Mesendoderm (in vitro differentiated cells): Measurements from ENCODE around the gene IFIT3.
"Not testable (repeated sequence)": the region's sequence is repeated elsewhere in the genome, so short reads cannot be mapped to it uniquely, and the experiment has no call there.

Experiments used
- DNase-seq: peaks from one replicate; pipeline ENCODE4 v3.0.0; 2013
- H2AK5ac ChIP-seq: 2 replicates; pipeline ENCODE4 v1.6.1; 2013; ENCODE audit warnings: low read length, inconsistent platforms
- H2BK120ac ChIP-seq: 2 replicates; pipeline ENCODE4 v1.6.1; 2013; ENCODE audit warnings: low read depth, mild to moderate bottlenecking, low read length, moderate library complexity, mixed read lengths
- H2BK15ac ChIP-seq: replicated peaks from 2 replicates; pipeline ENCODE4 v1.6.1; 2013; ENCODE audit warnings: low read depth, mild to moderate bottlenecking, moderate library complexity
- H2BK5ac ChIP-seq: 2 replicates; pipeline ENCODE4 v1.6.1; 2013; ENCODE audit warnings: low read length, inconsistent platforms
- H3K18ac ChIP-seq: 2 replicates; pipeline ENCODE4 v1.6.1; 2013; ENCODE audit warnings: mild to moderate bottlenecking, low read length, mixed read lengths
- H3K23ac ChIP-seq: one replicate; pipeline ENCODE4 v1.6.1; 2013; ENCODE audit warnings: low read length
- H3K27ac ChIP-seq: 2 replicates; pipeline ENCODE4 v1.5.1; 2013; ENCODE audit warnings: low read depth, mild to moderate bottlenecking, inconsistent platforms, low read length, moderate library complexity
- H3K27me3 ChIP-seq: 2 replicates; pipeline ENCODE4 v1.6.1; 2013; ENCODE audit warnings: low read length, control low read depth, mild to moderate bottlenecking, inconsistent platforms; ENCODE audit not compliant: insufficient read depth, poor library complexity
- H3K36me3 ChIP-seq: 2 replicates; pipeline ENCODE4 v1.6.1; 2013; ENCODE audit warnings: low read length, inconsistent platforms; ENCODE audit not compliant: control insufficient read depth, insufficient read depth
- H3K4ac ChIP-seq: one replicate; pipeline ENCODE4 v1.6.1; 2013; ENCODE audit warnings: low read depth, mild to moderate bottlenecking, low read length, moderate library complexity
- H3K4me1 ChIP-seq: 2 replicates; pipeline ENCODE4 v1.6.1; 2013; ENCODE audit warnings: low read depth, low read length, inconsistent platforms; ENCODE audit not compliant: control insufficient read depth
- H3K4me2 ChIP-seq: 2 replicates; pipeline ENCODE4 v1.6.1; 2013; ENCODE audit warnings: low read length
- H3K4me3 ChIP-seq: 2 replicates; pipeline ENCODE4 v1.5.1; 2013; ENCODE audit warnings: mild to moderate bottlenecking, low read length
- H3K56ac ChIP-seq: one replicate; pipeline ENCODE4 v1.6.1; 2013; ENCODE audit warnings: low read length
- H3K79me1 ChIP-seq: 2 replicates; pipeline ENCODE4 v1.6.1; 2013; ENCODE audit warnings: low read length, inconsistent platforms
- H3K79me2 ChIP-seq: 2 replicates; pipeline ENCODE4 v1.6.1; 2013; ENCODE audit warnings: mild to moderate bottlenecking, low read length; ENCODE audit not compliant: control insufficient read depth, insufficient read depth
- H3K9ac ChIP-seq: 2 replicates; pipeline ENCODE4 v1.6.1; 2013; ENCODE audit warnings: low read length, inconsistent platforms
- H4K5ac ChIP-seq: one replicate; pipeline ENCODE4 v1.6.1; 2013; ENCODE audit warnings: low read length
- H4K8ac ChIP-seq: one replicate; pipeline ENCODE4 v1.6.1; 2013; ENCODE audit warnings: low read depth, mild to moderate bottlenecking, control low read depth, low read length, moderate library complexity
- WGBS: extraction: QIAGEN DNeasy Blood & Tissue Kit; methylation state at CpG from one replicate; pipeline ENCODE4 v1.1.7; 2013; ENCODE audit warnings: low lambda C conversion rate, missing lambda C conversion rate; ENCODE audit not compliant: insufficient coverage; ENCODE audit errors: extremely low coverage; 5-methylcytosine and 5-hydroxymethylcytosine counted together

Gene IFIT3

GRCh38 chr10:89281606-89282395, 46.0 kb upstream of the IFIT3 start:
- H3K27ac ChIP-seq = no peak overlapping the region
- no peak overlapping the region for H2BK5ac ChIP-seq
- peaks cover 4% of the 10 kb centered on the region for H3K4me1 ChIP-seq
- peak overlapping the region; percentile 45 for H2BK15ac ChIP-seq
- H3K4ac ChIP-seq = peak overlapping the region; percentile 55
- no peak overlapping the region for H3K18ac ChIP-seq
- no peak overlapping the region for H2AK5ac ChIP-seq
- no peak overlapping the region for H3K4me3 ChIP-seq
- WGBS = no CpG with 5 or more reads among the region's 4 CpGs
- H3K56ac ChIP-seq = no peak overlapping the region
- DNase-seq = no peak
- no peaks in the 10 kb centered on the region for H3K36me3 ChIP-seq
- H4K8ac ChIP-seq = no peak overlapping the region
- H3K9ac ChIP-seq = no peak overlapping the region
- no peak overlapping the region for H3K4me2 ChIP-seq
- no peaks in the 10 kb centered on the region for H3K79me2 ChIP-seq
- H3K23ac ChIP-seq = no peak overlapping the region
- no peaks in the 10 kb centered on the region for H3K79me1 ChIP-seq
- H3K27me3 ChIP-seq = no peaks in the 10 kb centered on the region
- H2BK120ac ChIP-seq = no peak overlapping the region
- no peak overlapping the region for H4K5ac ChIP-seq

- Histone ChIP-seq H3K79me2 (no peaks in the 10 kb centered on the region), H4K5ac (no peak overlapping the region), H3K56ac (peak overlapping the region; percentile 51), H4K8ac (no peak overlapping the region), H3K4me2 (no peak overlapping the region), H2BK15ac (no peak overlapping the region), H3K36me3 (no peaks in the 10 kb centered on the region), H2AK5ac (no peak overlapping the region), H3K4ac (peak overlapping the region; percentile 71), H3K79me1 (no peaks in the 10 kb centered on the region), H3K27ac (peak overlapping the region; percentile 42), H3K27me3 (no peaks in the 10 kb centered on the region), H2BK120ac (peak overlapping the region; percentile 45), H3K18ac (peak overlapping the region; percentile 56), H3K9ac (peak overlapping the region; percentile 7), H3K23ac (no peak overlapping the region), H2BK5ac (peak overlapping the region; percentile 15), H3K4me1 (peaks cover 3% of the 10 kb centered on the region), H3K4me3 (no peak overlapping the region)
- WGBS = no CpG with 5 or more reads among the region's 6 CpGs
- no peak for DNase-seq
Observed at GRCh38 chr10:89283025-89283935, 44.5 kb upstream of the IFIT3 start.

GRCh38 chr10:89283936-89284475, 43.8 kb upstream of the IFIT3 start:
- Histone ChIP-seq H3K4me2 (no peak overlapping the region), H3K79me1 (no peaks in the 10 kb centered on the region), H4K5ac (no peak overlapping the region), H3K23ac (no peak overlapping the region), H3K56ac (peak overlapping the region; percentile 70), H2BK5ac (peak overlapping the region; percentile 30), H3K18ac (peak overlapping the region; percentile 94), H3K4ac (peak overlapping the region; percentile 87), H2BK15ac (no peak overlapping the region), H3K36me3 (no peaks in the 10 kb centered on the region), H3K4me3 (no peak overlapping the region), H2BK120ac (peak overlapping the region; percentile 85), H3K9ac (peak overlapping the region; percentile 6), H3K27me3 (no peaks in the 10 kb centered on the region), H2AK5ac (no peak overlapping the region), H3K79me2 (no peaks in the 10 kb centered on the region), H3K27ac (peak overlapping the region; percentile 42), H4K8ac (no peak overlapping the region), H3K4me1 (peaks cover 2% of the 10 kb centered on the region)
- no CpG with 5 or more reads among the region's 4 CpGs for WGBS
- peak; percentile 85 for DNase-seq

- H3K18ac ChIP-seq, H2BK15ac ChIP-seq, H3K4me1 ChIP-seq, H4K8ac ChIP-seq, H3K79me1 ChIP-seq, H3K4me3 ChIP-seq, H3K4ac ChIP-seq, H3K23ac ChIP-seq, H3K27me3 ChIP-seq, H3K79me2 ChIP-seq, H4K5ac ChIP-seq, H3K36me3 ChIP-seq, H2AK5ac ChIP-seq, H3K4me2 ChIP-seq: not testable (repeated sequence)
- H3K9ac ChIP-seq = peak overlapping the region; percentile 51
- no CpG with 5 or more reads among the region's 6 CpGs for WGBS
- H3K56ac ChIP-seq = peak overlapping the region; percentile 79
- peak overlapping the region; percentile 69 for H2BK120ac ChIP-seq
- H2BK5ac ChIP-seq = peak overlapping the region; percentile 78
- H3K27ac ChIP-seq = peak overlapping the region; percentile 37
- DNase-seq = peak; percentile 83
Observed at GRCh38 chr10:89284711-89285110, 43.1 kb upstream of the IFIT3 start.

- Histone ChIP-seq H3K27ac (peak overlapping the region; percentile 37), H3K56ac (peak overlapping the region; percentile 79), H3K18ac (peak overlapping the region; percentile 95), H3K9ac (peak overlapping the region; percentile 51), H3K4me3 (peak overlapping the region; percentile 29), H2BK5ac (peak overlapping the region; percentile 78), H2BK120ac (peak overlapping the region; percentile 5)
- H3K4me2 ChIP-seq, H3K27me3 ChIP-seq, H4K5ac ChIP-seq, H3K79me1 ChIP-seq, H2AK5ac ChIP-seq, H3K79me2 ChIP-seq, H3K4ac ChIP-seq, H3K23ac ChIP-seq, H2BK15ac ChIP-seq, H3K4me1 ChIP-seq, H4K8ac ChIP-seq, H3K36me3 ChIP-seq: not testable (repeated sequence)
- WGBS = 0% methylated on average over 1 of the region's 4 CpGs
- peak; percentile 40 for DNase-seq
Observed at GRCh38 chr10:89285303-89285702, 42.5 kb upstream of the IFIT3 start.
